Panc1 (cell line): ENCODE results near the gene MYRFL. TPM values are rescaled to one million over a fixed set of nuclear protein-coding genes. Genes with fewer than 3 reads are reported as not detected.
"Not testable (repeated sequence)": the region's sequence is repeated elsewhere in the genome, so short reads cannot be mapped to it uniquely, and the experiment has no call there.

Experiments
- ATAC-seq: fragments of 200-7000 bp; cut with Tn5 transposase; 2 replicates; pipeline ENCODE4 v1.9.1; 2020; ENCODE audit warnings: mild to moderate bottlenecking, moderate library complexity
- BruUV-seq: library from RNA; stranded (reverse); fragments of 400-500 nt; replicated peaks from 2 replicates; lab custom pipeline; 2021; lab: Mats Ljungman, UMichigan
- CTCF ChIA-PET: fragments of 300-600 bp; sonication (Branson Sonifier 250); formaldehyde crosslinking; loops from one replicate; lab custom pipeline; 2022; ENCODE audit warnings: antibody characterized with exemption; lab: Charles Lee
- POLR2A ChIA-PET: fragments of 300-600 bp; sonication (Branson Sonifier 250); formaldehyde crosslinking; loops from one replicate; lab custom pipeline; 2022; ENCODE audit warnings: antibody characterized with exemption; lab: Charles Lee
- DNase-seq: peaks from one replicate; pipeline ENCODE4 v3.0.0-alpha.2; 2010; ENCODE audit warnings: low read depth, low spot score
- H3K27ac ChIP-seq: 2 replicates; pipeline ENCODE4 v1.5.1; 2011; ENCODE audit warnings: mild to moderate bottlenecking, low read length, inconsistent platforms
- H3K27me3 ChIP-seq: fragments of 200-500 bp; sonication (Bioruptor generic); 2 replicates; pipeline ENCODE4 v1.6.0; 2014; ENCODE audit warnings: low read length, inconsistent platforms; ENCODE audit not compliant: control insufficient read depth, insufficient read depth
- H3K36me3 ChIP-seq: fragments of 200-500 bp; sonication (Bioruptor generic); 2 replicates; pipeline ENCODE4 v1.5.1; 2014; ENCODE audit warnings: inconsistent platforms, mild to moderate bottlenecking, low read length, moderate library complexity; ENCODE audit not compliant: control insufficient read depth, insufficient read depth
- H3K4me1 ChIP-seq: 2 replicates; pipeline ENCODE4 v1.5.1; 2011; ENCODE audit warnings: inconsistent platforms, mild to moderate bottlenecking, low read length, moderate library complexity; ENCODE audit not compliant: control insufficient read depth, insufficient read depth
- H3K4me3 ChIP-seq, 2 experiments: 2 replicates each; pipeline ENCODE4 v1.5.1; 2011 to 2012; ENCODE audit warnings: low read depth in 2 of 2, low read length in 2 of 2, mild to moderate bottlenecking in 2 of 2, inconsistent platforms in 1 of 2, moderate library complexity in 1 of 2
- H3K9me3 ChIP-seq: fragments of 200-500 bp; sonication (Bioruptor generic); 2 replicates; pipeline ENCODE4 v1.5.1; 2014; ENCODE audit warnings: low read depth, mild to moderate bottlenecking, inconsistent platforms, low read length, moderate library complexity; ENCODE audit not compliant: control insufficient read depth, insufficient read depth
- CTCF ChIP-seq: fragments of 450-650 bp; IDR thresholded peaks from 2 replicates; pipeline ENCODE4 v1.5.1; 2017; ENCODE audit warnings: mild to moderate bottlenecking
- POLR2AphosphoS5 ChIP-seq: IDR thresholded peaks from 2 replicates; pipeline ENCODE4 v1.6.1; 2012; ENCODE audit warnings: mild to moderate bottlenecking, low read depth, low read length, moderate library complexity
- REST ChIP-seq, 2 experiments: IDR thresholded peaks; 2 replicates each; pipeline ENCODE4 v1.6.1; 2011 to 2012; ENCODE audit warnings: low read depth in 2 of 2, control low read depth in 1 of 2, low read length in 1 of 2, mild to moderate bottlenecking in 1 of 2, moderate library complexity in 1 of 2; ENCODE audit not compliant: insufficient read depth in 1 of 2
- SIN3A ChIP-seq: IDR thresholded peaks from 2 replicates; pipeline ENCODE4 v1.6.1; 2012; ENCODE audit warnings: low read depth, mild to moderate bottlenecking, low read length, moderate library complexity, borderline replicate concordance; ENCODE audit not compliant: insufficient read depth
- TCF7L2 ChIP-seq: IDR thresholded peaks from 2 replicates; pipeline ENCODE4 v1.6.1; 2011; ENCODE audit warnings: mild to moderate bottlenecking, low read depth, low read length, inconsistent platforms
- in situ Hi-C: cut with HindIII; loops from 2 replicates; pipeline ENCODE4 v1.10.0; 2016; ENCODE audit warnings: low sequenced_read_pairs, low pct_unique_long_range_greater_than_20kb
- intact Hi-C: fragments of 100-400 bp; cut with micrococcal nuclease; formaldehyde crosslinking; loops from one replicate; pipeline ENCODE4 v1.10.0; 2022; ENCODE audit not compliant: unreplicated experiment
- total RNA-seq: library from RNA; stranded (reverse); gene quantifications from one replicate; pipeline ENCODE4 v1.2.1, GENCODE V29; 2021; ENCODE audit not compliant: unreplicated experiment

The MYRFL gene
- total RNA-seq, 1 experiment from 2014 or later, result not detected

GRCh38 chr12:69792533-69792932, 32.5 kb upstream of the MYRFL start:
- ATAC-seq, result no peak
- in situ Hi-C loops (no loop called here), intact Hi-C loops (no loop called here)
- no peaks in the 10 kb centered on the region; the same call in 1 of the 2 replicates for H3K36me3 ChIP-seq
- H3K27ac ChIP-seq, result no peak overlapping the region
- no peaks in the 10 kb centered on the region for H3K27me3 ChIP-seq
- H3K9me3 ChIP-seq, result peaks cover 5% of the 10 kb centered on the region; the same call in 1 of the 2 replicates
- no peak for DNase-seq
- no peak for TF ChIP-seq SIN3A
- TF ChIP-seq TCF7L2, result no peak
- TF ChIP-seq CTCF, result no peak
- TF ChIP-seq POLR2AphosphoS5, result no peak
- TF ChIP-seq REST (IDR thresholded peaks at IDR 0.05; ENCODE audit: insufficient read depth in 1 of 2, low read depth in 2 of 2, low read length in 1 of 2), result no peak
- ChIA-PET CTCF (no interaction called here), POLR2A (no interaction called here)
- no peaks in the 10 kb centered on the region for H3K4me1 ChIP-seq
- BruUV-seq, result no TSS peak
- no peak overlapping the region for H3K4me3 ChIP-seq

GRCh38 chr12:69807101-69807897, 17.7 kb upstream of the MYRFL start:
- BruUV-seq, H3K36me3 ChIP-seq, H3K27me3 ChIP-seq, H3K4me1 ChIP-seq, ATAC-seq, H3K27ac ChIP-seq, DNase-seq, in situ Hi-C loops, H3K4me3 ChIP-seq, POLR2A ChIA-PET, CTCF ChIA-PET, intact Hi-C loops, H3K9me3 ChIP-seq: not testable (repeated sequence)

- Histone ChIP-seq H3K4me3 (no peak overlapping the region), H3K27ac (no peak overlapping the region), H3K9me3 (peaks cover 3% of the 10 kb centered on the region; the same call in 1 of the 2 replicates), H3K36me3 (no peaks in the 10 kb centered on the region; the same call in 1 of the 2 replicates), H3K4me1 (no peaks in the 10 kb centered on the region), H3K27me3 (no peaks in the 10 kb centered on the region)
- intact Hi-C loops (no loop called here), in situ Hi-C loops (no loop called here)
- BruUV-seq, result no TSS peak
- no peak for DNase-seq
- ChIA-PET POLR2A (no interaction called here), CTCF (no interaction called here)
- no peak for ATAC-seq
- no peak for TF ChIP-seq REST (IDR thresholded peaks at IDR 0.05; ENCODE audit: insufficient read depth in 1 of 2, low read depth in 2 of 2, low read length in 1 of 2)
- no peak for TF ChIP-seq TCF7L2
- TF ChIP-seq CTCF, result no peak
- TF ChIP-seq SIN3A, result no peak
- no peak for TF ChIP-seq POLR2AphosphoS5
Measured at GRCh38 chr12:69810870-69811498, 14.0 kb upstream of the MYRFL start.
